Activated CD4-positive, alpha-beta T cell treated with anti-CD3 and anti-CD28 coated beads, Interleukin-2, amount 10 ng/mL, durations not matched to agents 7 days and 5 days (primary cell): Measurements from ENCODE around the gene CAPN3. TPM values are rescaled to one million over a fixed set of nuclear protein-coding genes. Genes with fewer than 3 reads are reported as not detected.

Source experiments
- CTCF ChIA-PET: fragments of 350-600 bp; sonication (Branson Sonifier 250); formaldehyde crosslinking; loops from one replicate; lab custom pipeline; 2021; ENCODE audit warnings: antibody characterized with exemption; lab: Charles Lee
- POLR2A ChIA-PET: fragments of 350-600 bp; sonication (Branson Sonifier 250); formaldehyde crosslinking; loops from one replicate; lab custom pipeline; 2021; ENCODE audit warnings: antibody characterized with exemption; lab: Charles Lee
- DNase-seq: peaks from one replicate; pipeline ENCODE4 v3.0.0-alpha.2; 2020
- H3K27ac Mint-ChIP-seq: one replicate; pipeline ENCODE4 v1.8.0; 2021; ENCODE audit warnings: mild to moderate bottlenecking, moderate library complexity, mixed read lengths
- H3K27me3 Mint-ChIP-seq: one replicate; pipeline ENCODE4 v1.8.0; 2021; ENCODE audit warnings: mixed read lengths
- H3K36me3 Mint-ChIP-seq: one replicate; pipeline ENCODE4 v1.8.0; 2021; ENCODE audit warnings: low read depth, mixed read lengths
- H3K4me1 Mint-ChIP-seq: one replicate; pipeline ENCODE4 v1.8.0; 2021; ENCODE audit warnings: mixed read lengths
- H3K4me3 Mint-ChIP-seq: one replicate; pipeline ENCODE4 v1.8.0; 2021; ENCODE audit warnings: mild to moderate bottlenecking, moderate library complexity, mixed read lengths
- H3K9me3 Mint-ChIP-seq: one replicate; pipeline ENCODE4 v1.8.0; 2021; ENCODE audit warnings: mixed read lengths
- total RNA-seq, 2 experiments: library from RNA; stranded (reverse); gene quantifications; one replicate each; pipeline ENCODE4 v1.2.3, GENCODE V29; 2021

CAPN3 gene
- total RNA-seq, 2 experiments from 2014 or later = 5.3 to 5.5 TPM

DNA sequence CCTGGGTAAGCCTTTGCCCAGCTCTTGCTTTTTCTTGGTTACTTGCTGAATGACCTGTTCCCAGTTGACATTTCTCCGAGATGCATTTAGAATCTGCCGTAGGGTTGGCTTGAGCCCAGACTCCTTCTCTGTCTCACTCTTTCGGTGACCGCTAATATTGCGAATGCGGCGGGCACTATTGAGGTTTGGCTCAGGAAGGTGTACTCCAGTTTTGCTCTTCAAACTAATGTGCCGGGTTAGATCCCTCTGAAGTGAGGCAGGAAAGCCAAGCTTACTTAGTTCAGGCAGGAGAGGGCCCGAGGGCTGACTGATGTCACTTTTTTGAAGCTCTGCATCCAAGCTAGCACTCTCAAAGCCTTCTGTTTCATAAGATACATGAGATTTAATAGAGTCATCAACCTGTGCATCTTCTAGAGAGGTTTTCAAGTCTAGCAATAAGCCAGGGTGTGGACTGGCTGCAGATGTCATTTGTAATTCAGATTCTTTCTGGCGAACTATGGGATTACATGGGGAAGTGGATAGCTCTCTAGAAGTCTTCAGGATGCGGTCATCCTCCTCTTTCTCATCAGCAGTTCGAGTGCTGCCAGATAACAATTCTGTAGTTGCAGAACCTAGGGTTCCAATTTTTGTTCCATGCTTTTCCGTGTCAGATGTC is 90.6 kb downstream of the CAPN3 start:
- CTCF ChIA-PET = interaction anchor here (1.0 kb wide), 1 partner anchor 10 kb away, joined by 3 read pairs; no protein-coding TSS in a partner anchor
- Mint-ChIP-seq H3K36me3 (peaks cover 30% of the 10 kb centered on the region), H3K27ac (no peak overlapping the region), H3K4me1 (no peaks in the 10 kb centered on the region), H3K27me3 (no peaks in the 10 kb centered on the region), H3K4me3 (no peak overlapping the region), H3K9me3 (no peaks in the 10 kb centered on the region)
- POLR2A ChIA-PET = no interaction called here
- DNase-seq = no peak

DNA sequence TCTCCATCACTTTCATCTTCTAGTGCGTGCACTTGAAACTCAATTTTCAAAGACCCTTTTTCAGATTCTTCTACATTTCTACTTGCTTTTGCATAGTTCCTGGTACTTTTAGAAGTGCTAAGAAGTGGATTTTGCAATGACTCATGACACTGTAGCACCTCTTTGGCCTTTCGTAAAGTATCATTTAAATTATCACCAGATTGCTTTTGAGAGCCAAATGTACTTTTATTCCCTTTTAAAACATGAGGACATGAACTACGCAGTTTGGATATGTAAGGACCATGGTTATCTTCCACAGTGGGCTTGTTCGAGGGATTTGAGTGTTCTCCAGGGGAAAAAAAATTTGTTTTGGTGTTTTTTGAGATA is 91.1 kb downstream of the CAPN3 start:
- POLR2A ChIA-PET = no interaction called here
- Mint-ChIP-seq H3K9me3 (no peaks in the 10 kb centered on the region), H3K4me3 (no peak overlapping the region), H3K27me3 (no peaks in the 10 kb centered on the region), H3K4me1 (no peaks in the 10 kb centered on the region), H3K27ac (no peak overlapping the region), H3K36me3 (peaks cover 26% of the 10 kb centered on the region)
- CTCF ChIA-PET = no interaction called here
- DNase-seq = no peak

DNA sequence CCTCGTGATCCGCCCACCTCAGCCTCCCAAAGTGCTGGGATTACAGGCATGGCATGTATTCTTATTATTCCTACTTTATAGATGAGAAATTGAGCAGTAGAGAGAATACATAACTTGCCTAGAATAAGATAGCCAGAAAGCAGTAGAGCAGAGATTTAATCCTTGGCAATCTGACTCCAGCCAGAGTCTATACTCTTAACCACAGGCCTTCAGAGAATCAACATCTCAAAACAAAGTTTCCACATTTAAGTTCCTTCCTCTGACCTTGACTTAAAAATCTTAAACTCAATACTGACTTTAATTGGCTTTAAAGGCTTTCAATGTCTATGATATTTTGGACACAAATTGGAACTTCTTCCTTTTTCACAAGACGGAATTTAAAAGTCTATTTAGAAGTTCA is 94.5 kb downstream of the CAPN3 start:
- H3K27me3 Mint-ChIP-seq = no peaks in the 10 kb centered on the region
- H3K4me3 Mint-ChIP-seq = no peak overlapping the region
- no peak for DNase-seq
- H3K4me1 Mint-ChIP-seq = no peaks in the 10 kb centered on the region
- H3K27ac Mint-ChIP-seq = no peak overlapping the region
- H3K9me3 Mint-ChIP-seq = no peaks in the 10 kb centered on the region
- POLR2A ChIA-PET = no interaction called here
- CTCF ChIA-PET = interaction anchor here (0.7 kb wide), 1 partner anchor 199 kb away, joined by 4 read pairs; no protein-coding TSS in a partner anchor
- peaks cover 19% of the 10 kb centered on the region for H3K36me3 Mint-ChIP-seq

DNA sequence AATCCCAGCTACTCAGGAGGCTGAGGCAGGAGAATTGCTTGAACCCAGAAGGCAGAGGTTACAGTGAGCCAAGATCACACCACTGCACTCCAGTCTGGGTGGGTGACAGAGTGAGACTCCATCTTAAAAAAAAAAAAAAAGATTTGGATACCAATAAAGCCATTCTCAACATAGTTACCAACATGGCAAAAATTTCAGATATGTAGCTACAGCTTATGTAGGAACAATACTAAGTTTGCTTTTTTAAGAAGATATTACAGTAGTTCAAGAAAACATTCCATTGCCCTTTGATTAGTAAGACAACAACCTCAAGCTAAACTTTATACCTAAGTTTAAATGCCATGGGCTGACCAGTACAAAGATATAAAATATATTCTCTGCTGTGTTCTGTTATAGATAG is 97.2 kb downstream of the CAPN3 start:
- no peak for DNase-seq
- Mint-ChIP-seq H3K36me3 (peaks cover 5% of the 10 kb centered on the region), H3K4me3 (no peak overlapping the region), H3K9me3 (no peaks in the 10 kb centered on the region), H3K27ac (no peak overlapping the region), H3K27me3 (no peaks in the 10 kb centered on the region), H3K4me1 (peaks cover 2% of the 10 kb centered on the region)
- CTCF ChIA-PET = interaction anchor here (0.6 to 0.7 kb wide), 3 partner anchors 17 to 435 kb away, joined by 3 to 4 read pairs (median 3); no protein-coding TSS in a partner anchor
- POLR2A ChIA-PET = no interaction called here

DNA sequence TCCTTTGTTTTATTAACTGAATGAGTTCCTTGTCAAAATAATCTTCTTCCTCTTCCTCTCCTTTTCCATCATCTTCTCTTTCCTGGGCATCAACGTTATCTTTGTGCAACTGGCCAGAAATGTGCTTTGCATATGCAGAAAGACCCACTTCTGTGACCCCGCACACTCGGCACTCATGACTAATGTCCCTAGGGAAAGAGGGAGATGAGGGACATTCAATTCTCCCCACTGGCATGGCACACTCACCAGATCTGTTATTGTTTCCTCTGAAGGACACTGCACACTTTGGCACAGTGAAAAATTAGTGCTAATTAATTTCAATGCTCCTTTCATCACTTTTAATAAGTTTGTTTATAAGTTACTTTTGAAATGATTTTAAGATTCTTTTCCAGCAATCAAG is 97.7 kb downstream of the CAPN3 start:
- DNase-seq = no peak
- H3K27me3 Mint-ChIP-seq = no peaks in the 10 kb centered on the region
- no peak overlapping the region for H3K4me3 Mint-ChIP-seq
- ChIA-PET CTCF (interaction anchor here (0.6 to 0.7 kb wide), 2 partner anchors 17 to 59 kb away, joined by 3 read pairs; no protein-coding TSS in a partner anchor), POLR2A (no interaction called here)
- peaks cover 2% of the 10 kb centered on the region for H3K4me1 Mint-ChIP-seq
- peaks cover 2% of the 10 kb centered on the region for H3K36me3 Mint-ChIP-seq
- H3K9me3 Mint-ChIP-seq = no peaks in the 10 kb centered on the region
- no peak overlapping the region for H3K27ac Mint-ChIP-seq

DNA sequence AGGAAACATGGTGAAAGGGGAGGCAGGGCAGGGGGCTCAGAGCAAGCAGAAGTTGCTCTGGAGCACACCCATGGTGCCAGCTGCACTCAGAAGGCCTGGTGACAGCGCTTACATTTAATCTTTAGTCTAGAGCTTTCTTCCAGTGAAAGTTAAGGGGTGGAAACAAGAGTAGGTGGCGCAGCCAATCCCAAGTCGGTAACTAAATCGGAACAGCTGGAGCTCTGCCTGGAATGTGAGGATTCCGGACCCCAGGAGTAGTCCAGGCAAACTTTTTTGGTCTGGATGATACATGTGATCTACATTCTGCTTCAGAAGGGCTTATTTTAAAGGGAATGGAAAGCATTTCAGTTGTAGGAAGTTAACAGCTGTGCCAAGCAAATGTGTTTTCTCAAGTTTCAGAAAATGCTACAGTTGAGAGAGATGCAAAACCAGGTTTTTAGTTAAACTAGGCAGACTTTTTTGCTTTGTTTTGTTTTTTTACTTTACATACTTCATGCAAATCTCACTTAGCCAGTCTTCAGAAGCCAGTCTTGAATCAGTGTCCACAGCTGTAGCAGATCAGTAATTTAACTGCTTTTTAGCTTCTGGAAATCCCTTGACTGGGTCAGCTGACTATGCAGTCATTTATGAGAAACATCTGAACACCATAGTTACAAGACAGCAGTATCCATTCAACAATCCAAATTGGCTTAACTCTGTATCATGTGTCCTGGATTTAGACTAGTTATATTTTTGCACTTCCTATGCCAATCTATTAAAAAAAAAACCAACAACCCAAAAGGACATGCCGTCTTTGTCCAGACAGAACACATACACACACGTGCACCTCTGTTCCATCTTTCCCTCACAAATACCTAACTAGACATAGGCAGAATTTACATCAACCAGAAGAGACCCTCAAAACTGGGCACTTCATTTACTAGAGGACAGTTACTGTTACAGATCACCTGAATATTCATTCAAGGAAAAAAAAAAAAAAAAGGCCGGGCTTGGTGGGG is 98.4 kb downstream of the CAPN3 start:
- CTCF ChIA-PET = interaction anchor here (0.5 to 0.7 kb wide), 2 partner anchors 196 to 275 kb away, joined by 3 read pairs; no protein-coding TSS in a partner anchor
- Mint-ChIP-seq H3K9me3 (no peaks in the 10 kb centered on the region), H3K27ac (no peak overlapping the region), H3K36me3 (peaks cover 2% of the 10 kb centered on the region), H3K27me3 (no peaks in the 10 kb centered on the region), H3K4me1 (peaks cover 2% of the 10 kb centered on the region), H3K4me3 (no peak overlapping the region)
- POLR2A ChIA-PET = interaction anchor here (0.6 kb wide), 1 partner anchor 100 kb away, joined by 5 read pairs; no protein-coding TSS in a partner anchor
- no peak for DNase-seq

DNA sequence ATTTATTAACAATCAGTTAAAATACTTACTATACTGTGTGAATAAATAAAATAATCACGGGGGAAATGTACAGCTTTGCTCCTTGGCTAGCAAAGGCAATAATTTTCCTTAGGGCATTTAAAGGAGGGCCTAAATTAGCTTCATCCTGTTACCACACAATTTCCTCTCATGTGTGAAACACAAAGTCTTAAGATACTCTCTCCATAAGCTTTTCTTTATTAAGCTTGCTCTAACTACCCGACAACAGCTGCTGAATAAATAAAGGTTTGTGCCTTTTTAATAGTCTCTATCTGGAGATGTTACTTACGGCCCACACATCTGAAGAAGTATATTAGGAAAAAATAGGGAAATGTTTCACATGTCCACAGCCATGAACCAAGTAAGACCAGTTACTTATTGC is 102.0 kb downstream of the CAPN3 start:
- Mint-ChIP-seq H3K27ac (no peak overlapping the region), H3K4me3 (no peak overlapping the region), H3K36me3 (peaks cover 3% of the 10 kb centered on the region), H3K27me3 (no peaks in the 10 kb centered on the region), H3K9me3 (no peaks in the 10 kb centered on the region), H3K4me1 (peaks cover 2% of the 10 kb centered on the region)
- ChIA-PET POLR2A (no interaction called here), CTCF (interaction anchor here (0.8 kb wide), 1 partner anchor 10 kb away, joined by 3 read pairs; no protein-coding TSS in a partner anchor)
- no peak for DNase-seq

Other genes starting within 250 kb of the CAPN3 start
- not detected for gene PLA2G4F, start 202.9 kb upstream of the CAPN3 start, total RNA-seq
- 10 to 100 TPM; 66.8 to 77.5 TPM for gene VPS39, start 151.2 kb upstream of the CAPN3 start, total RNA-seq
- gene GANC, start 86.3 kb upstream of the CAPN3 start, total RNA-seq = 10 to 100 TPM; 28.3 to 32.1 TPM
- 10 to 100 TPM; 37.7 to 38.0 TPM for gene TMEM87A, start 86.1 kb upstream of the CAPN3 start, total RNA-seq
- gene ZNF106, start 131.6 kb downstream of the CAPN3 start, total RNA-seq = 10 to 100 TPM; 45.8 to 56.0 TPM
- gene SNAP23, start 136.1 kb downstream of the CAPN3 start, total RNA-seq = 10 to 100 TPM; 50.7 to 63.1 TPM
- 10 to 100 TPM; 19.1 to 20.3 TPM for gene LRRC57, start 189.3 kb downstream of the CAPN3 start, total RNA-seq
- 10 to 100 TPM; 36.7 to 42.9 TPM for gene HAUS2, start 189.3 kb downstream of the CAPN3 start, total RNA-seq
- gene STARD9, start 216.1 kb downstream of the CAPN3 start, total RNA-seq = 10 to 100 TPM in 1 of 2 experiments, 1 to 10 TPM in 1; 8.8 to 11.6 TPM